CD8-positive, alpha-beta memory T cell (primary cell): Measurements from ENCODE around the gene ARVCF. TPM values are rescaled to one million over a fixed set of nuclear protein-coding genes. Genes with fewer than 3 reads are reported as not detected.

Source experiments
- CTCF ChIA-PET: fragments of 350-600 bp; sonication (Branson Sonifier 250); formaldehyde crosslinking; loops from one replicate; lab custom pipeline; 2021; ENCODE audit warnings: antibody characterized with exemption; lab: Charles Lee
- POLR2A ChIA-PET: fragments of 350-600 bp; sonication (Branson Sonifier 250); formaldehyde crosslinking; loops from one replicate; lab custom pipeline; 2021; ENCODE audit warnings: antibody characterized with exemption; lab: Charles Lee
- DNase-seq, 5 donors: peaks; one replicate each; pipeline versions ENCODE4 v3.0.0 to v3.0.0-alpha.2; 2020 to 2022; ENCODE audit warnings: mixed read lengths in 1 of 5
- H3K27ac ChIP-seq: one replicate; pipeline ENCODE4 v1.7.0; 2013; ENCODE audit warnings: low read depth, mild to moderate bottlenecking, low read length, moderate library complexity
- H3K27me3 ChIP-seq: 2 replicates; pipeline ENCODE4 v1.7.0; 2013; ENCODE audit warnings: low read length, mild to moderate bottlenecking; ENCODE audit not compliant: insufficient read depth, poor library complexity, severe bottlenecking
- H3K36me3 ChIP-seq: 2 replicates; pipeline ENCODE4 v1.7.0; 2013; ENCODE audit warnings: mild to moderate bottlenecking, low read length, moderate library complexity; ENCODE audit not compliant: insufficient read depth
- H3K4me1 ChIP-seq: 2 replicates; pipeline ENCODE4 v1.7.0; 2013; ENCODE audit warnings: mild to moderate bottlenecking, low read length, moderate library complexity; ENCODE audit not compliant: insufficient read depth
- H3K4me3 ChIP-seq: 2 replicates; pipeline ENCODE4 v1.7.0; 2013; ENCODE audit warnings: mild to moderate bottlenecking, low read length
- H3K9me3 ChIP-seq: 2 replicates; pipeline ENCODE4 v1.7.0; 2013; ENCODE audit warnings: mild to moderate bottlenecking, low read length
- H3K27ac Mint-ChIP-seq, 8 donors: one replicate each; pipeline ENCODE4 v1.8.0; 2020 to 2021; ENCODE audit warnings: mixed read lengths in 8 of 8, mild to moderate bottlenecking in 6 of 8, inconsistent platforms in 3 of 8, moderate library complexity in 3 of 8
- H3K27me3 Mint-ChIP-seq, 2 donors: one replicate each; pipeline ENCODE4 v1.8.0; 2020 to 2021; ENCODE audit warnings: mixed read lengths in 2 of 2, mild to moderate bottlenecking in 1 of 2, moderate library complexity in 1 of 2
- H3K36me3 Mint-ChIP-seq, 3 donors: one replicate each; pipeline ENCODE4 v1.8.0; 2020 to 2021; ENCODE audit warnings: mixed read lengths in 3 of 3, inconsistent platforms in 1 of 3, mild to moderate bottlenecking in 1 of 3
- H3K4me1 Mint-ChIP-seq, 3 donors: one replicate each; pipeline ENCODE4 v1.8.0; 2020 to 2021; ENCODE audit warnings: mixed read lengths in 3 of 3, inconsistent platforms in 1 of 3, mild to moderate bottlenecking in 1 of 3
- H3K4me3 Mint-ChIP-seq, 7 donors: one replicate each; pipeline ENCODE4 v1.8.0; 2020 to 2021; ENCODE audit warnings: mixed read lengths in 7 of 7, mild to moderate bottlenecking in 6 of 7, moderate library complexity in 4 of 7, inconsistent platforms in 2 of 7
- H3K9me3 Mint-ChIP-seq, 5 donors: one replicate each; pipeline ENCODE4 v1.8.0; 2020 to 2022; ENCODE audit warnings: mixed read lengths in 5 of 5, mild to moderate bottlenecking in 3 of 5, moderate library complexity in 2 of 5, inconsistent platforms in 1 of 5
- polyA plus RNA-seq: library from polyadenylated mRNA; unstranded; fragments of 300-500 nt; fragmentation: Illumina TruSeq; gene quantifications from one replicate; pipeline ENCODE4 v1.2.3, GENCODE V29; 2021
- total RNA-seq, 2 experiments: library from RNA; stranded (reverse); gene quantifications; one replicate each; pipeline ENCODE4 v1.2.3, GENCODE V29; 2021

ARVCF gene
- total and polyA plus RNA-seq, 3 experiments from 2014 or later = 0.92 to 1.8 (median 1.4) TPM

DNA sequence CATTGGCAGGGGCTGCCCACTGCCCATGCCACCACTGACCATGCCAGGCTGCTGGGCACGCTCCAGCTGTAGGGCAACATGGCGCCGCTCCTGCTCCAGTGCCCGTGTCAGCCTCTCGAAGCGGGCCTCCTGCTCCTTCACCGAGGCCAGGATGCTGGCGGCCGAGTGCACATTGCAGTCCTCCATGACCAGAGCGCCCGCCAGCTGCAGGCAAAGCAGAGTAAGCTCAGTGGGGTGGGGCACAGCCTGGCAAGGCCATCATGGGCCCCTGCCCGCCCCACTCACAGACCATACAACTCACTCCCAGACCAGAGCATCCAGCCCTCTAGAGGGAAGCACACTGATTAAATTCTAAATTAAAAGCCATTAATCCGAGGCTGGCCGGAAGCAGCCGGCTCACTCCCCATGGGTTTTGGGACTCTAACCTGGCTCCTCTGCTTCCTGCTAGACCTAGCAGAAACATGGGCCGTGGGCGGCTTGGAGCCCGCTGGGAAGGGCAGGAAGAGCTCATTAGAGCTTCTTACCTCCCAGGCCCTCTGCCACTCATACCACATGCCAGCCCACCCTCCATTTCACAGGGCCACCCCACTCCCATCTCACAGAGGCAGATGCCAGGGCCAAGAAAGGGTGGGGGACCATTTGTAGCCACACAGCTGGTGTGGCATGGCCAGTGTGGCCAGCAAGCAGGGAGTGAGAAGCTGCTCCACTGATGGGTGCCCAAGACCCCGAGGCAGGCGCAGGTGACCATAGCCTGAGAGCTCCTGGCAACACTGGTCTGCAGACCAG lies 25.8 kb downstream of the ARVCF start:
- Histone ChIP-seq H3K4me1 (peaks cover 28% of the 10 kb centered on the region), H3K27ac (peak overlapping the region; percentile 93), H3K9me3 (no peaks in the 10 kb centered on the region), H3K27me3 (peaks cover 4% of the 10 kb centered on the region), H3K4me3 (no peak overlapping the region), H3K36me3 (no peaks in the 10 kb centered on the region)
- Mint-ChIP-seq H3K9me3 (no peaks in the 10 kb centered on the region), H3K4me1 (peaks cover 0 to 7% (median 2%) of the 10 kb centered on the region in 3 donors), H3K4me3 (no peak overlapping the region), H3K27ac (no peak overlapping the region), H3K36me3 (no peaks in the 10 kb centered on the region), H3K27me3 (peaks cover 0 to 3% of the 10 kb centered on the region in 2 donors)
- POLR2A ChIA-PET = no interaction called here
- DNase-seq = no peak
- CTCF ChIA-PET = no interaction called here

GRCh38 chr22:19990188-19990587 lies 26.4 kb downstream of the ARVCF start:
- Histone ChIP-seq H3K27me3 (peaks cover 5% of the 10 kb centered on the region), H3K27ac (peak overlapping the region; percentile 93), H3K4me3 (no peak overlapping the region), H3K4me1 (peaks cover 28% of the 10 kb centered on the region), H3K36me3 (no peaks in the 10 kb centered on the region), H3K9me3 (no peaks in the 10 kb centered on the region)
- Mint-ChIP-seq H3K27me3 (peaks cover 0 to 7% of the 10 kb centered on the region in 2 donors), H3K9me3 (no peaks in the 10 kb centered on the region), H3K4me3 (peak overlapping the region in 1 of 7 donors; percentile 40), H3K36me3 (no peaks in the 10 kb centered on the region), H3K27ac (no peak overlapping the region), H3K4me1 (peaks cover 0 to 7% (median 2%) of the 10 kb centered on the region in 3 donors)
- no peak for DNase-seq
- ChIA-PET CTCF (no interaction called here), POLR2A (no interaction called here)

GRCh38 chr22:19989725-19990067 lies 26.9 kb downstream of the ARVCF start:
- DNase-seq = no peak
- Mint-ChIP-seq H3K4me1 (peaks cover 0 to 7% (median 2%) of the 10 kb centered on the region in 3 donors), H3K9me3 (no peaks in the 10 kb centered on the region), H3K4me3 (no peak overlapping the region), H3K27ac (no peak overlapping the region), H3K36me3 (no peaks in the 10 kb centered on the region), H3K27me3 (peaks cover 0 to 7% of the 10 kb centered on the region in 2 donors)
- peaks cover 5% of the 10 kb centered on the region for H3K27me3 ChIP-seq
- peak overlapping the region; percentile 93 for H3K27ac ChIP-seq
- H3K36me3 ChIP-seq = no peaks in the 10 kb centered on the region
- POLR2A ChIA-PET = no interaction called here
- CTCF ChIA-PET = no interaction called here
- peaks cover 28% of the 10 kb centered on the region for H3K4me1 ChIP-seq
- H3K9me3 ChIP-seq = no peaks in the 10 kb centered on the region
- no peak overlapping the region for H3K4me3 ChIP-seq

DNA sequence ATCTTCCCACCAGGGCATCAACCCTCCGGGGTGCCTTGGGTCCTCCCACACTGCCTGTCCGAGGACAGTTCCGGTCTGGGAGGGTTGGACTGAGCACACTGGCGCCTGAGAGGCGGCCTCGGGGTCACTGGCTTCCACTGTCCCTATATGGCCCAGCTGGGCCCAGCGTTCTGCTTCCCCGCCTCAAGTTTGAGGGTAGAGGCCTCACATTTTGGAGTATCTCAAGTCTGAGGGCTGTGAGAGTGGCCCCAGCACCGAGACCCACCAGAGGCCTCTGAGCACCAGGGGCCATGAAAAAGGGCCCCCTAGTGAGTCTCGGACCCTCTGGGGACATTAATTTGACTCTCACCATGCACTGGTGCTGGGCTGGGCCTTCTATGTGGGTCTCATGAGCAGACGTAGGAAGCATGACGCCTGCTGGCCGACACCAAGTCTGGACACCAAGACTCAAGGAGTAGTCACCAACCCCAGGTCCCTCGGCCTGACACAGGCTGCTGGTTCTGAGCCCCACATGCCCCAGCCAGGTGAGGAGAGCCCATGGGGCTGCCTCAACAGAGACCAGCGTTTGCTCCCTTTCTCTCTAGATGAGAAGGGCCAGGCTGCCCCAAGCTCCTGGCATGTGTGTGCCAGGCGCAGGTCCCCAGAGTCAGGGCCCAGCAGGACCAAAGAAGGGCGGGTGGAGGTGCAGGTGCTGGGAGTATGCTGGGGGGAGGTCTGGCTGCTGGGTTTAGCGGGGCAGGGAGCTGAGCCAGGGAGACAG lies 27.5 kb downstream of the ARVCF start:
- Mint-ChIP-seq H3K36me3 (no peaks in the 10 kb centered on the region), H3K9me3 (no peaks in the 10 kb centered on the region), H3K4me1 (peaks cover 0 to 7% (median 2%) of the 10 kb centered on the region in 3 donors), H3K27me3 (peaks cover 0 to 6% of the 10 kb centered on the region in 2 donors), H3K4me3 (no peak overlapping the region), H3K27ac (no peak overlapping the region)
- Histone ChIP-seq H3K27me3 (peaks cover 5% of the 10 kb centered on the region), H3K9me3 (no peaks in the 10 kb centered on the region), H3K36me3 (no peaks in the 10 kb centered on the region), H3K27ac (peak overlapping the region; percentile 93), H3K4me1 (peaks cover 28% of the 10 kb centered on the region), H3K4me3 (no peak overlapping the region)
- ChIA-PET CTCF (no interaction called here), POLR2A (no interaction called here)
- DNase-seq = no peak

- POLR2A ChIA-PET = no interaction called here
- H3K27ac ChIP-seq = peak overlapping the region; percentile 93
- Mint-ChIP-seq H3K27ac (no peak overlapping the region), H3K9me3 (no peaks in the 10 kb centered on the region), H3K27me3 (peaks cover 0 to 4% of the 10 kb centered on the region in 2 donors), H3K36me3 (no peaks in the 10 kb centered on the region), H3K4me3 (peak overlapping the region in 3 of 7 donors; percentile 46 to 87 (median 63)), H3K4me1 (peaks cover 0 to 7% (median 2%) of the 10 kb centered on the region in 3 donors)
- no peaks in the 10 kb centered on the region for H3K36me3 ChIP-seq
- H3K4me3 ChIP-seq = no peak overlapping the region
- no peak for DNase-seq
- peaks cover 5% of the 10 kb centered on the region for H3K27me3 ChIP-seq
- H3K4me1 ChIP-seq = peaks cover 28% of the 10 kb centered on the region
- no peaks in the 10 kb centered on the region for H3K9me3 ChIP-seq
- CTCF ChIA-PET = interaction anchor here (0.9 kb wide), 1 partner anchor 18 kb away, joined by 3 read pairs; no protein-coding TSS in a partner anchor
These were observed 28.3 kb downstream of the ARVCF start for GRCh38 chr22:19988331-19988808.

DNA sequence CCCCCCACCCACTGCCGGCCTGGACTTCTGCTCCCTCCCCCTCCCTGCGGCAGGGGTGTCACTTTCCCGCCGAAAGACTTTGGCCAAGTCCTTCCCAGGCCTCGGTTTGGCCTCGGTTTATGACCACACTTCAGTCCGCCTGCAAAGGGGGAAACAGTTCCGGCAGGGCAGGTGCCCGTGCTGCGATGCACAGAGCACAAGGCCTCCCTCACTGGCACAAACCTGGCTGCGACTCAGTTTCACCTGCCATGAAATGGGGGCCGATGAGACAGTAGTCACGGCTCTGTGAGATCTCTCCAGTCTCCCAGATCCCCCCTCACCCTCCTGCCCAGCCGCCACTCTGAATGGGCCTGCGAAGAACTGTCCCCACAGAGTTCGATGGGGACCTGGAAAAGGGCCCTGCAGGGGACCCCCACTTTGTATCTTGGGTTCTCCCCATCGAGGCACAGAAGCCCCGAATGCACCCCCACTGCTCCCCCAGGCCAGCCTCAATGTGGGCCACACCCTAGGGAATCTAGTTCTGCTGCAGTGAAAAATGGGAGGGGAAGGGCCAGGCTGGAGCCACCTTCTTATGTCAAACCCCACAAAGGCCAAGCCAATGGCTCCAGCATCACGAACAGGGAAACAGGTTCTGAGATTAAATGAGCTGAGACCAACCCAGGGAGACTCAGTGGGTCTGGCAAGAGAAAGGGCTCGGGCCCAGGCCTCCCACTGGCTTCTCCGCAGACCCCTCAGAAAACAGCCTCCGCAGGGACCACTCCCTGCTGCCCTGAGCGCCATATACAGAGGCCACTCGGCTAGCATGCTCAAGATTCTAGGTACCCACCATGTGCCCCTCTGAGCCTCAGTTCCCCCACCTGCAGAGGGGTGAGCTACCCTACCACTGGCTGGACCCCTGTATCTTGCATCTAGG lies 29.0 kb downstream of the ARVCF start:
- Histone ChIP-seq H3K9me3 (no peaks in the 10 kb centered on the region), H3K27me3 (peaks cover 5% of the 10 kb centered on the region), H3K27ac (peak overlapping the region; percentile 93), H3K4me3 (no peak overlapping the region), H3K4me1 (peaks cover 28% of the 10 kb centered on the region), H3K36me3 (no peaks in the 10 kb centered on the region)
- ChIA-PET POLR2A (no interaction called here), CTCF (interaction anchor here (0.9 kb wide), 1 partner anchor 17 kb away, joined by 3 read pairs; no protein-coding TSS in a partner anchor)
- Mint-ChIP-seq H3K27me3 (peaks cover 0 to 4% of the 10 kb centered on the region in 2 donors), H3K27ac (no peak overlapping the region), H3K4me3 (peak overlapping the region in 5 of 7 donors; percentile 46 to 87 (median 54)), H3K4me1 (peaks cover 0 to 7% (median 2%) of the 10 kb centered on the region in 3 donors), H3K9me3 (no peaks in the 10 kb centered on the region), H3K36me3 (no peaks in the 10 kb centered on the region)
- DNase-seq = no peak

DNA sequence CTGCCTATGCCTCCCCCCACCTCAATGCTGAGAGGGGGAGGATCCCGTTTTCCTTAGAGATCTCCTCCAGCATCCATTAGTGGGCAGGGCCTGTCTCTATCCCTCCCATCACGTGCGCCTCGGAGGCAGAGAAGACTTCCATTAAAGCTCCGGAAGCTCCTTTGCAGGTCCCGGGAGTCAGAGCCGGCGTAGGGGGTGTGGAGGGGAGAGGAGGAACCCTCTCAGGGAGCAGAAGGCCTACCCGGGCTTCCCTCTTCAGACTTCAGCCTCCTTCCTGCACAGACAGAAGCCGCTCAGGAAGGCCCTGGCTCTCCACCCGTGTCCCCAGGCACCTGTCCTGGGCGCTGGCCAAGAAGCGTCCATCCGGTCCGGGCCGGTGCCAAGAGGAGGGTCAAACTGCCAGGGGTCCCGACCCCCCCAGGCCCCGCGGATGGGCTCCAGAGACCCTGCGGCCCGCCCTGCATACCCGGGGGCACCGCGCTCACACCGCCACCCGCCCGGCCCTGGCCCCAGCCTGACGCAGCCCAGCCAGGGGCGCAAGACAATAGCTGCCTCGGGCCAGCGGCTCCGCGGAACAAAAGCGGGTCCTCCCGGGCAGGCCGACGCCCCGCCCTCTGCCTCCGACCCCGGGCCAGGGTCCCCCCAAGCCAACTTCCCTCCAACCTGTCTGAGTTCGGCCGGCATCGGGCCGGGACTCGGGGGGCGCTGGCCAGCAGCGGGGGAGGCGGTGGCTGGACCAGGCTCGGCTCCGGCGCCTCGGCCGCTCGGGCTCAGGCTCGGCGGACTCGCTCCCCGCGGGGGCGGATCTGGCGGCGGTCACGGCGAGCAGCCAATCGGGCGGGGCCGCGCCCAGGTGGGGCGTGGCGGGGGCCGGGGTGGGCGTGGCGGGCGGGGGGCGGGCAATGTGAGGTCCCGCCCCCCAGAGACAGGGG lies 29.9 kb downstream of the ARVCF start:
- Mint-ChIP-seq H3K36me3 (no peaks in the 10 kb centered on the region), H3K4me1 (peaks cover 0 to 7% (median 2%) of the 10 kb centered on the region in 3 donors), H3K27me3 (peaks cover 0 to 4% of the 10 kb centered on the region in 2 donors), H3K9me3 (no peaks in the 10 kb centered on the region), H3K4me3 (peak overlapping the region in 5 of 7 donors; percentile 8 to 79 (median 55)), H3K27ac (peak overlapping the region in 1 of 8 donors; percentile 54)
- Histone ChIP-seq H3K27ac (peak overlapping the region; percentile 31), H3K9me3 (no peaks in the 10 kb centered on the region), H3K36me3 (no peaks in the 10 kb centered on the region), H3K4me1 (peaks cover 28% of the 10 kb centered on the region), H3K4me3 (peak overlapping the region; percentile 44), H3K27me3 (peaks cover 5% of the 10 kb centered on the region)
- DNase-seq = peak; percentile 53 to 70 (median 58)
- ChIA-PET POLR2A (interaction anchor here (0.6 kb wide), 1 partner anchor 1679 kb away, joined by 3 read pairs; no protein-coding TSS in a partner anchor), CTCF (no interaction called here)
